GM19035 (cell line): ENCODE measurements around the gene GPRC5A.
A peak's percentile ranks its signal among the peaks of the same experiment; 100 is the strongest.

ENCODE experiments used
- ATAC-seq: cut with Tn5 transposase; IDR thresholded peaks from one replicate; pipeline ENCODE4 v1.9.1; 2021; ENCODE audit not compliant: unreplicated experiment

The GPRC5A gene

GRCh38 chr12:12908711-12909110, 17.3 kb downstream of the GPRC5A start:
- ATAC-seq: no peak

- no peak for ATAC-seq
Measured at GRCh38 chr12:12909228-12909994, 18.0 kb downstream of the GPRC5A start.

- ATAC-seq: no peak
Measured at GRCh38 chr12:12909995-12910420, 18.6 kb downstream of the GPRC5A start.

- ATAC-seq: no peak
Measured at GRCh38 chr12:12912711-12913110, 21.3 kb downstream of the GPRC5A start.

GRCh38 chr12:12915656-12916055, 24.3 kb downstream of the GPRC5A start:
- no peak for ATAC-seq

GRCh38 chr12:12916135-12916944, 25.0 kb downstream of the GPRC5A start:
- ATAC-seq: peak; percentile 97

GRCh38 chr12:12917517-12917916, 26.2 kb downstream of the GPRC5A start:
- ATAC-seq: no peak

- ATAC-seq: no peak
Measured at GRCh38 chr12:12918781-12919389, 27.5 kb downstream of the GPRC5A start.

GRCh38 chr12:12919666-12920435, 28.5 kb downstream of the GPRC5A start:
- ATAC-seq: no peak

GRCh38 chr12:12922191-12922616, 30.8 kb downstream of the GPRC5A start:
- ATAC-seq: no peak

GRCh38 chr12:12922978-12923377, 31.6 kb downstream of the GPRC5A start:
- ATAC-seq: no peak

GRCh38 chr12:12924169-12924568, 32.8 kb downstream of the GPRC5A start:
- no peak for ATAC-seq

- no peak for ATAC-seq
Measured at GRCh38 chr12:12925388-12925787, 34.0 kb downstream of the GPRC5A start.

GRCh38 chr12:12926571-12927071, 35.3 kb downstream of the GPRC5A start:
- no peak for ATAC-seq

- ATAC-seq: no peak
Measured at GRCh38 chr12:12927211-12928079, 36.1 kb downstream of the GPRC5A start.

GRCh38 chr12:12929696-12930095, 38.3 kb downstream of the GPRC5A start:
- no peak for ATAC-seq

GRCh38 chr12:12930633-12931219, 39.4 kb downstream of the GPRC5A start:
- no peak for ATAC-seq

- ATAC-seq: no peak
Measured at GRCh38 chr12:12933742-12934141, 42.4 kb downstream of the GPRC5A start.

- no peak for ATAC-seq
Measured at GRCh38 chr12:12934556-12934955, 43.2 kb downstream of the GPRC5A start.
